Measurements from ENCODE around the gene EPB41L4A.
"Not testable (repeated sequence)": the region's sequence is repeated elsewhere in the genome, so short reads cannot be mapped to it uniquely, and the experiment has no call there.

Gene EPB41L4A

DNA sequence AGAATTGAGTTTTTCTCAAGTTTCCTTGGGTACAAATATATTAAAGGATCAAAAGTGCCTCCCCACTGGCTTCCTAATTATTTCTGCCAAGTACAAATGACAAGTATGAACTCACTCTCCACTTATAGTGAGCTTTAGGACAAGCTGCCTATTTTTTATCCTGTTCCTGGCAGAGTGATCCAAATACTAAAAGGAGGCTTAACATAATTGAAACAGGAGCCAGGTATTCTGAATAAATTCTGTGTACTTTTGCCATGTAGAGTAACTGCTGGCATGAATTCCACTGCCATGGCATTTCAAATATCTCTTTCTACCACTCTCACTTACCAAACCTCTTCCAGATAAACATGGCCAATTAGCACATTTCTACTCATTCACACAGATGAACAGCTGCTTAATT, 171.1 kb downstream of the EPB41L4A start:
- DNase-seq, result no peak

- no peak for DNase-seq
Measured at GRCh38 chr5:112245656-112246055, 173.4 kb downstream of the EPB41L4A start.

- no peak for DNase-seq
Measured at GRCh38 chr5:112239996-112240395, 179.1 kb downstream of the EPB41L4A start.

DNA sequence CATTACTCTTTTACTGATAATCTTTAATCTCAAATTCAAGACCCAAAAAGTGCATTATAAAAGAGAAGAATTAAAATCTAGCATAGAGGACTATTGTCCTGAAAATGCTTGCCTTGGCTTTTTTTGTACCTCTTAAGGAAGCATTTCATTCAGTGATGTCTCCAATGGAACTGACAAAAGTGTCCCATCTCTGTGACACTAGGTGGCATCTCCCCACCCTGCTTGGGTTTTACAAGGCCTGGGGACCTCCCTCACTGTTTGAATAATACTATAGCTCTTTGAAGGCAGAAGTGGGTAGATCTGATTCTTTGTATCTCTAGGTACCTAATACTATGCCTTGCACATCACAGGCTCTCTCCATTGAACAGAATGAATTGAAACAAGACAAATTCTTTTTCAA, 180.6 kb downstream of the EPB41L4A start:
- no peak for DNase-seq

GRCh38 chr5:112237456-112237855, 181.6 kb downstream of the EPB41L4A start:
- DNase-seq, result no peak

GRCh38 chr5:112234000-112234399, 185.1 kb downstream of the EPB41L4A start:
- DNase-seq, result no peak

DNA sequence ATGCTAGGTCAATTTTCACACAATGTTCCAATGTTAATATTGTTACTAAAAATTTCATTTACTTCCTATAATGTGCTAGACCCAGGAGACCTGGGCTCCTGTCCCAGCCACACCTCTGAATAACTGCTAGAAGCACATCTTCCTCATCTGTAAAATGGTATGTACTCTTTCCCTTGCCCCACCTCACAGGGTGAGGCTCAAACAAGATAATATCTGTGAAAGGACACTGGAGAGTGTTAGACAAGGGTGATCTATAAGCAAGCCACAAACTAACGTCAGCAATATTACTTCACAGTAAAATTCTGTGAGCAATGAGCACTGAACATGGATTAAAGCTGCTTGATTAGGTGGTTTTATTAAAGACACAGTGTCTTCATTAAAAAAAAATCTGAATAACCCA, 186.4 kb downstream of the EPB41L4A start:
- no peak for DNase-seq

GRCh38 chr5:112230606-112231005, 188.5 kb downstream of the EPB41L4A start:
- no peak for DNase-seq

- no peak for DNase-seq
Measured at GRCh38 chr5:112228667-112229066, 190.4 kb downstream of the EPB41L4A start.

DNA sequence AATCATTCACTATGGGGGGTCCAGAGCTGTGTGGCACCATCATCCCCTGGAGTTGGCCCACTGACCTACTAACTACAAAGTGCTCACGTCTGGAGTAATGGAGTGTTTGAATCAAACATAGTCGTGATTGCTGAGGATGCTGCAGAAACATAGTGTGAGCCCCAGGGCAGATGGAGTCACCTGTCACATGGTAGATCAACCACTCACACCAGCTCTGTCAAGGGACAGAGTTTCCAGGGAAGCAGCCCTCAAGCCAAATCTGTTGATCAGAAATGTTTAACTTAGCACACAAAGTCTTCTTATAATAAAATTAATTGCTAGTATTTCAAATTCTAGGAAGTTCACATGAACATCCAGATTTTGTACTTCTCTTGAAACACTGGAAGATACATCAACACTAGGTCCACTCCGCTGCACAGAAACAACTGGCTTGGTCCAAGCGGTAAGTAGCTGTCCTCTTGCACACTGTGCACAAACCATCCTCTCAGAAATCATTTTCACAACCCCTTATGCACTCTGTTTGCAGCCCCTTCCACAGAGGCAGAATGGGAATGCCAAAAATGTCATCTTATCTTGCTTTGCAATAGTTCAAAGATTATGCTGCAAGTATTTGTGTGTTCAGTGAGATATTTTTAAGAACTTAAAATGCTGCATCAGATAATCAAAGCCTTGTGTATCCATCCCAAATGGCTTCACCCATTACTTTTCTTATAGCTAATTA, 191.0 kb downstream of the EPB41L4A start:
- DNase-seq, result no peak

DNA sequence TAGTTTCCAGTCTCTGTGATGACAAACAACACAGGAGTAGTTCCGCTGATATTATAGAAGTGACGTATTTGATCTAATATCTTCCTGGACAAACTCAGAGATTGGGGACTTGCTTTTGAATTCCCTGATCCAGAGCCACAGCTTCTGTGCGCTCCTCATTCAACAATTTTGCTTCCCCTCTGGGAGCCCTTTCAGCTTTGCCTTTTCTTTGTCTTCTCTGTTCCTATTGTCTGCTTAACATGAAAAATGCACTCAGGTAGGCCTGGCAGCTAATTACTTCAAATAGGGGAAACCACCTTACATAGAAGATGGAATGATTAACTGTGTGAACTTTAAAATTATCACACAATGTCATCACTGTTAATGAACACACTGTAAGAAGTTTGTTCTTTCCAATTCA, 192.9 kb downstream of the EPB41L4A start:
- DNase-seq, result no peak

DNA sequence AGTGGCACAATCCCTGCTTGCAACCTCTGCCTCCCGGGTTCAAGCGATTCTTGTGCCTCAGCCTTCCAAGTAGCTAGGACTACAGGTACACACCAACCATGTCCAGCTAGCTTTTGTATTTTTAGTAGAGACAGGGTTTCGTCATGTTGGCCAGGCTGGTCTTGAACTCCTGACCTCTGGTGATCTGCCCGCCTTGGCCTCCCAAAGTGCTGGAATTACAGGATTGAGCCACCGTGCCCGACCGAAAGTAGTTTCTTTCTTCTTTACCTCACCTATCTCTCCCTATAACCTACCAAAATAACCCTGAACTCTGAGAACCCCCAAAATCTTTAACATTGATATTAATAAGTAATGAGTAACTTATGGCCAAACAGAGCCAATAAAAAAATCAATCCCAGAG, 196.1 kb downstream of the EPB41L4A start:
- DNase-seq, result not testable (repeated sequence)

DNA sequence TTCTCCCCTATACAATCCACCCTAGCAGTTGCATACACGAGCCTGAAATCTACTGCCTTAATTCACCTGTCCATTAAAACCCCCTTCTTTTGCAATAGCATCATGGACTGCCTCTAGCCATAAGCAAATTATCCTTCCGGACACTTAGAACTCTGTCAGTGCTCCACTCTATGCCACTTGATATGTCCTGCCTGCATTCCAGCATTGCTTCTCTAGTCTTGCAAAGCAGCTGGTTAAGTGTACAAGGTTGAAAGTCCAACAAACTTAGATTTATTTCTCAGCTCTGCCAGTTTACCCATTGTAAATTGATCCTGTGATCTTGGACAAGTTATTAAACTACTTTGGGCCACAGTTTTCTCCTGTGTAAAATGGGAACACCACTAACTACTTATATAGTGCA, 197.9 kb downstream of the EPB41L4A start:
- no peak for DNase-seq

GRCh38 chr5:112219000-112219399, 200.1 kb downstream of the EPB41L4A start:
- DNase-seq, result no peak

DNA sequence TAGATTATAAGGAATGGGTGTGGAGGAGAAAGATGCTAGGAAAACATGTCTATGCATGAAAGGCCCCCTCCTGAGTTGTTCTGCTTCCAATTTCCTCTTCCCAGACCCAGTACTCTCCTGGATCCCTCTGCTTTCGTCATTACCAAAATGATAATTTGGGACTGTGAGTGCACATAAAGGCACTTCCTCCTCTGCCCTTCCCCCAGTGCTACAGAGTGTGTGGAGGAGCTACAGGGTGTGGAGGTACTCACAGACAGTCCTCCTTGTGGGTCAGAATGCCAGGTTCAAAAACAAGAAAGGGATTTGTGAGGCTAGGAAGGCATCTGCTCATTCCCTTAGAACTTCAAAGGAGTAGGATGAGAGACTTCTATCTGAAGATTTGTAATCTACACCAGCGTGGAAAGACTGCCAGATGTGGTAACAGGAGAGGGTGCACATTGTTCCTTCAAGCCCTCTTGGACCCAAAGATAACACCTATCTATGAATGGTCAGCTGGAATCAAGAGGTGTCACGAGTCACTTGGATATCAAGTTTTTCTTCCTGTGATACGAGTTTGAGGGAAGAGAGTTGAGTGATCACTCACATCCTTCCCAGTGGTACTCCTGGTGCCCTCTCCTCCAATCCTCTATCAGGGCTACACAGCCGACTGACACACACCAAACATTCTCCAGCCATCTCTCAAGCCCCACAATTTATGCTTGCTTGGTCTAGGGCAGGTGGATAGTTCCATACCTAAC, 201.1 kb downstream of the EPB41L4A start:
- no peak for DNase-seq

- DNase-seq, result no peak
Measured at GRCh38 chr5:112216140-112216539, 202.9 kb downstream of the EPB41L4A start.

GRCh38 chr5:112210430-112211005, 208.6 kb downstream of the EPB41L4A start:
- peak; percentile 60 for DNase-seq

DNA sequence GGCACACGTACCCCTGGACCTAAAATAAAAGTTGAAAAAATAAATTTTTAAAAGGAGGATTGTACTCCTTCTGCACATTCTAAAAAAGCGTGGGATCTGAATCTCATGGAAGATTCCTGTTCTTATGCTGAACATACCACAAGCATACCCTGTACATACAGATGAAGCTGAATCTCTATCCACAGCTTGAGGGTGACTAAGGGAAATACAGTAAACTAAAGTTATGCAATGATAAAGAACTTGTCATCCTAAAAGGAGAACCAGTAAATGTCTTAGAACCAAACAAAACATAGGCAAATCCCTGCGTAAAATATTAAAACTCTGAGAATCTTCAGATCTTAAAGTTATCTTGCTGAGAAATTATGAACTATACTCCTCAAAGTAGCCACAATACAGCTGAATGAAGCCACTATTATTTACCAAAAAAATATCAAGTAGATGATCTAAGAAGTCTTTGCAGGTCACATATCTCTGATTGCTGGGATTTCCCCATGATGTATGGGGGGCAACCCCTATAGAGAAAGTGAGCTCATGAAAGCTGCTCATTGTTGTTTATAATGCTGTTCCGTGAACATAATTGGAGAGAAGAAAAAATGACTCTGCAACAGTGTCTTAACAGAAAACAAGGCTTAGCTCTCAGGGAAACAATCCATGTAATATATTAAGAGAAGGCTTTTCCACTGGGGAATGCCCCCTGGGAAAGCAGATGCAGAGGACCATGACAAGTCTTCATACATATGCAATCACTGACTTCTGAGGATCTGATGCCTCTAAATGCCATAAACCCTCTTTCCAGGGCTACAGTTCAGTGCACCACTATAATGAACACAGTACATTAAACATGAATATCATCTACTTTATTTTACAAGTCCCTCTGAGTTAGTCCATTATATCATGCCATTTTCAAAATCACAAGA, 210.1 kb downstream of the EPB41L4A start:
- DNase-seq, result no peak

- not testable (repeated sequence) for DNase-seq
Measured at GRCh38 chr5:112208195-112208594, 210.9 kb downstream of the EPB41L4A start.

- DNase-seq, result no peak
Measured at GRCh38 chr5:112205846-112206245, 213.2 kb downstream of the EPB41L4A start.

GRCh38 chr5:112203229-112203628, 215.8 kb downstream of the EPB41L4A start:
- no peak for DNase-seq

- DNase-seq, result no peak
Measured at GRCh38 chr5:112202694-112203093, 216.4 kb downstream of the EPB41L4A start.

DNA sequence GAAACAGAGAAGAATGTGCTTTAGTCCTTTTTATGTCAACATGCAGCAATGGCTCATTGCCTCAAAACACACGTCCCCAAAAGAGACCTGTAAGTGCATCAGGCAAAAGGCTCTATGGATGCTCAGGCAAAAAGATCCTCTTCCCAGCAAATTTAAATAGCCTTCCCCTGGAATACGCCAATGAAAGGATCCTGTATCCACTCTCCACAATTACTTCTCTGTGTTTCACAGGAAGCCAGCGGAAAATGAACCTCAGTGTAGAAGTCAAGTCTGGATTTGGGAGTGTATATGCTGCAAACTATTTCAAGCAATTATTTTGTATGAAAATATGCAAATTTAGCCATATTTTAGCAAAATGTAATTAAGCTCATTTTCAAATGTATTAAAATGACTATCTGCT, 217.9 kb downstream of the EPB41L4A start:
- DNase-seq, result no peak

Measured in right forelimb (tissue), 1 donor.